Activated CD8-positive, alpha-beta memory T cell treated with anti-CD3 and anti-CD28 coated beads, Interleukin-2, amount 50 U/mL, for 24 hours (primary cell): ENCODE data around the gene KLF3.

Experiments
- DNase-seq: peaks from one replicate; pipeline ENCODE4 v3.0.0-alpha.2; 2020; ENCODE audit errors: extremely low read depth

The KLF3 gene

DNA sequence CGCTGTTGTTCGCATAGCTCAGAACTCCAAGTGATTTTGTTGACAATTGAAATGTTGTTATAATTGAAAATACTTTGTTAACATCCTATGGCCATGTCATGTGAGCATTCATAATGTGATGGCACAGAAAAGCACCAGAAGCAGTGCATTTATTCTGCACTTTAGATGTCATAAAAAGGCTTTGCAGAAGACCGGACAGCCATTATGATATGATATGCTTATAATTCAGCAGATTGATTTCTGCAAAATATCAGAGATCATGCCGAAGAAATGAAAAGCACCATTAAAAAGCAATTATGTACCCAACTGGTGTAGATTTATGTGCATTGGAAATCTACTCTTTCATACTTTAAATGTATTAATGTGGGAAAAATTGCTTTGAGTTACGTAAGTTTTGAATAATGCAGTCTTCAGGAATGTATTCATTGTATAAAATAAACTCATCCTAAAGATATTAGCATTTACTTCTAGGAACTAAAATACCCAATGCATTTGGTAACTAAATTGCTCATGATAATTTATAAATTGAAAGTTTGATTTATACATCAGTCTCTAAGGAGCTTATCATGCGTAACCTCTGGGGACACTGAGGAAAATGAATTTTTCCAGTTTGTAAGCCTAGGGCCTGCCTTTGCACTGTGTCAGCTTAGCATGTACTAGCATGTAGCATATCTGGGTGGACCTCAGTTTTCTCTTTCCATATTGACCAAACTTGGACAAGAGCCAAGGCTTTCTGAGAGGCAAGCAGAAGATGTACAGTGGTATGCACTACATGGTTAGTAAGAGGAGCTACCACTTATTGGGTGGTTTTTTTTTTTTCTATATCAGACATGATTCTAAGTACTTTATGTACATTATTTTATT is 75.2 kb downstream of the KLF3 start:
- no peak for DNase-seq

DNA sequence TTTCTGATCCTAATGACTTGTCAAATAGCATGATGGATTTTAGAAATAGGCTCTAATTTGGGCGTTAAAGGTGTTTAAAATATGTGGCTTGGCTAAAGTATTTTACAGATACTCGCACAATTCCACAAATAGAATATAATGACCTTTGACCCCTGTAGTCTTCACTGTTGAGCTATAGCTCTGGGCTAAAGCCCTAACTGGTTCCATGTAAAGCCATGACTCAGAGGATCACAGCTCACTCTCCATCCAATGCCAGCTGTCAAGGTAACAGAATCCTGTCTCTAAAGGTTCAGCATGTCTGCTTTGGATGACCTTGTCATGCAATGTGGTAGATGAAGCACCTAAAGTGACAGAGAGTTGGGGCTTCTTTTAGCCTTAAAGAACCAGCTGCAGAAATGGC is 76.3 kb downstream of the KLF3 start:
- no peak for DNase-seq

DNA sequence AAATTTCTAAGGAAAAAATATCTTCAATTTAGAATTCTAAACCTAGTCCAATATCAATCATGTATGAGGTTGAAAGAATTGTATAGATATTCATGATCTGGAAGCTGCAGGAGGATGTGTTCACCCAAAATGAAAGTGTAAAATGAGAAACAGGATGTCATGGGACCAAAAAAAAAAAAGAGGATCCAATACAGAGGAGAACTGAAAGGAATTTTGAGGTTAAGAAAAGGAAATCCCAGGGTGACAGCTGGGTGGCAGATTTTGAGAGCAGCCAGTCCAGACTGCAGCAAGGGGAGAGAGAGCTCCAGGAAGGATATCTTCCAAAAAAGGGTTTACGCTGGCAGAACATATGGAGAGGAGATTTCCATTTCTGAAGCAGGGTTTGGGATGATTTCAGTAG is 79.9 kb downstream of the KLF3 start:
- no peak for DNase-seq

DNA sequence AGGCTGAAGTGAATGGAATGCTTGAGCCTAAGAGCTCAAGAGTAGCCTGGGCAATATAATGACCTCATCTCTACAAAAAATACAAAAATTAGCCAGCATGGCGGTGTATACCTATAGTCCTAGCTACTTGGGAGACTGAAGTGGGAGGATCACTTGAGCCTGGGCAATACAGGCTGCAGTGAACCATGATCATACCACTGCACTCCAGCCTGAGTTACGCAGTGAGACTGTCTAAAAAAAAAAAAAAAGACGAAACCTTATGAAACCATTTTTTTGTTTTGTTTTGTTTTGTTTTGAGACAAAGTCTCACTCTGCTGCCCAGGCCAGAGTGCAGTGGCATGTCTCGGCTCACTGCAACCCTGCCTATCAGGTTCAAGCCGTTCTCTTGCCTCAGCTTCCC is 81.9 kb downstream of the KLF3 start:
- no peak for DNase-seq

DNA sequence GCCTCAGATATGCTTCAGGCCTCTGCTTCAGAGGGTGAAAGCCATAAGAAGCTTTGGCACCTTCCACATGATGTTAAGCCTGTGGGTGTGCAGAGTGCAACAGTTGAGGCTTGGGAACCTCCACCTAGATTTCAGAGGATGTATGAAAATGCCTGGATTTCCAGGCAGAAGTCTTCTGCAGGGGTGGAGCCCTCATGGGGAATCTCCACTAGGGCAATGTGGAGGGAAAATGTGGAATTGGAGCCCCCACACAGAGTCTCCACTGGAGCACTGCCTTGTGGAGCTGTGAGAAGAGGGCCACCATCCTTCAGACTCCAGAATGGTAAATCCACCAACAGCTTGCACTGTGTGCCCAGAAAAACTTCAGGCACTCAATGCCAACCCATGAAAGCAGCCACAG is 83.6 kb downstream of the KLF3 start:
- DNase-seq: no peak

DNA sequence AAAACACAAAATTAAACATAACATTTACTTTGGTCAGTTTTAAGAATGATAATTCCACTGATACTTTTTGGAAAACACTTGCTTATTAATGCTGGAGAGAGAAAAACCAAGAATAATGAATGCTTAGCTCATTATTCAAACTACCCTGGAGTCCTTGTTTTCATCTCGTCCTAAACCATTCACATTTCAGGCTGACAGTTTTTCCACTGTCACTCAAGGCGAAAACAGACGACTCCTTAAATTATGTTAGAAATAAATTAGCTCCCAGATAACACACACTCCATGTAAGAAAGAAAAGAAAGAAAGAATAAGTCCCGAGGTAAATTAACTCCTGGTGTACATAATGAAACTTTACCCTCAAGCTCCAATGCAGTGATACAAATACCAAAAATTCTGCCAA is 85.3 kb downstream of the KLF3 start:
- DNase-seq: no peak
